H1 (cell line): Measurements from ENCODE around the gene ZNF382. TPM values are rescaled to one million over a fixed set of nuclear protein-coding genes. Genes with fewer than 3 reads are reported as not detected.

ENCODE experiments used
- CTCF ChIA-PET: fragments of 300-600 bp; sonication (Branson Sonifier 250); formaldehyde crosslinking; loops from one replicate; lab custom pipeline; 2021; ENCODE audit not compliant: partially characterized antibody; lab: Charles Lee
- POLR2A ChIA-PET: fragments of 300-600 bp; sonication (Branson Sonifier 250); formaldehyde crosslinking; loops from one replicate; lab custom pipeline; 2021; ENCODE audit warnings: inconsistent platforms; ENCODE audit not compliant: partially characterized antibody; lab: Charles Lee
- DNase-seq, 2 experiments: peaks; one replicate each; pipeline versions ENCODE4 v3.0.0 to v3.0.0-alpha.2; 2010 to 2022; ENCODE audit warnings: low spot score in 2 of 2, low read depth in 1 of 2, mixed read lengths in 1 of 2
- FAIRE-seq: peaks from 2 replicates; lab custom pipeline; 2011; peaks lifted over from hg19 to GRCh38; lab: Jason Lieb, UNC
- H2AFZ ChIP-seq: 2 replicates; pipeline ENCODE4 v1.8.1; 2012; ENCODE audit warnings: low read length, inconsistent platforms
- H2AK5ac ChIP-seq: 2 replicates; pipeline ENCODE4 v1.6.1; 2013; ENCODE audit warnings: low read depth, low read length
- H2BK120ac ChIP-seq: replicated peaks from 2 replicates; pipeline ENCODE3; 2013; ENCODE audit warnings: low read depth, low read length, inconsistent platforms
- H2BK12ac ChIP-seq: 2 replicates; pipeline ENCODE4 v1.6.1; 2013; ENCODE audit warnings: low read depth, low read length
- H2BK15ac ChIP-seq: 2 replicates; pipeline ENCODE4 v1.6.1; 2013; ENCODE audit warnings: low read length
- H2BK20ac ChIP-seq: 2 replicates; pipeline ENCODE4 v1.6.1; 2013; ENCODE audit warnings: low read length
- H2BK5ac ChIP-seq: 2 replicates; pipeline ENCODE4 v1.6.1; 2013; ENCODE audit warnings: low read depth, low read length
- H3K14ac ChIP-seq: 2 replicates; pipeline ENCODE4 v1.6.1; 2013; ENCODE audit warnings: inconsistent platforms; ENCODE audit not compliant: insufficient read length
- H3K18ac ChIP-seq: 2 replicates; pipeline ENCODE4 v1.6.1; 2013; ENCODE audit warnings: low read length; ENCODE audit errors: extremely low read depth
- H3K23ac ChIP-seq: 2 replicates; pipeline ENCODE4 v1.6.1; 2013; ENCODE audit warnings: inconsistent platforms; ENCODE audit not compliant: insufficient read length
- H3K23me2 ChIP-seq: 2 replicates; pipeline ENCODE4 v1.6.1; 2013; ENCODE audit warnings: low read depth, low read length
- H3K27ac ChIP-seq: 2 replicates; pipeline ENCODE4 v1.6.1; 2011; ENCODE audit warnings: low read depth, low read length, inconsistent platforms
- H3K27me3 ChIP-seq, 4 experiments: replicated peaks in 1 of 4; 1 replicate in 1 of 4; 2 replicates in 3 of 4; pipeline versions ENCODE4 v1.6.1 to v1.8.1; 2011 to 2013; ENCODE audit warnings: low read length in 3 of 4, mild to moderate bottlenecking in 3 of 4, inconsistent platforms in 2 of 4, mixed read lengths in 2 of 4, moderate library complexity in 1 of 4; ENCODE audit not compliant: control insufficient read depth in 3 of 4, insufficient read depth in 3 of 4; ENCODE audit errors: extremely low read depth in 1 of 4
- H3K36me3 ChIP-seq, 4 experiments: 2 replicates each; pipeline versions ENCODE4 v1.6.1 to v1.8.1; 2011 to 2013; ENCODE audit warnings: mild to moderate bottlenecking in 4 of 4, low read length in 3 of 4, moderate library complexity in 2 of 4, control low read depth in 1 of 4, inconsistent platforms in 1 of 4; ENCODE audit not compliant: insufficient read depth in 4 of 4, control insufficient read depth in 2 of 4
- H3K4ac ChIP-seq: replicated peaks from 2 replicates; pipeline ENCODE3; 2013; ENCODE audit warnings: low read length, low read depth, mixed read lengths, inconsistent platforms; ENCODE audit not compliant: insufficient read length
- H3K4me1 ChIP-seq, 4 experiments: replicated peaks in 1 of 4; 1 replicate in 1 of 4; 2 replicates in 3 of 4; pipeline versions ENCODE4 v1.6.1 to v1.8.1; 2011 to 2013; ENCODE audit warnings: low read length in 3 of 4, inconsistent platforms in 2 of 4, mixed read lengths in 1 of 4; ENCODE audit not compliant: insufficient read depth in 4 of 4, control insufficient read depth in 3 of 4
- H3K4me2 ChIP-seq, 2 experiments: 2 replicates each; pipeline versions ENCODE4 v1.6.1 to v1.8.1; 2011 to 2013; ENCODE audit warnings: low read depth in 2 of 2, low read length in 2 of 2, control low read depth in 1 of 2, inconsistent platforms in 1 of 2, mild to moderate bottlenecking in 1 of 2; ENCODE audit not compliant: insufficient read depth in 1 of 2
- H3K4me3 ChIP-seq, 4 experiments: fragments of 200-600, 300-600 bp in 1 of 4; sonication (generic), shearing (Covaris generic), sonication (Bioruptor Twin) in 1 of 4; 2 replicates each; pipeline versions ENCODE4 v1.5.1 to v1.8.1; 2011 to 2016; ENCODE audit warnings: low read length in 4 of 4, low read depth in 3 of 4, control low read depth in 2 of 4, inconsistent platforms in 2 of 4, mild to moderate bottlenecking in 2 of 4, mixed read lengths in 1 of 4, moderate library complexity in 1 of 4; ENCODE audit not compliant: insufficient read depth in 2 of 4; ENCODE audit errors: extremely low read depth in 1 of 4
- H3K56ac ChIP-seq: replicated peaks from 2 replicates; pipeline ENCODE3; 2013; ENCODE audit warnings: low read depth, mild to moderate bottlenecking, mixed read lengths, low read length, inconsistent platforms; ENCODE audit not compliant: insufficient read length
- H3K79me1 ChIP-seq: 2 replicates; pipeline ENCODE4 v1.6.1; 2013; ENCODE audit warnings: low read depth, low read length, control low read depth
- H3K79me2 ChIP-seq, 2 experiments: 2 replicates each; pipeline versions ENCODE4 v1.6.1 to v1.8.1; 2012 to 2013; ENCODE audit warnings: low read length in 2 of 2, mild to moderate bottlenecking in 2 of 2, inconsistent platforms in 1 of 2; ENCODE audit not compliant: insufficient read depth in 2 of 2, control insufficient read depth in 1 of 2
- H3K9ac ChIP-seq, 4 experiments: replicated peaks in 1 of 4; 1 replicate in 1 of 4; 2 replicates in 3 of 4; pipeline versions ENCODE4 v1.6.1 to v1.8.1; 2011 to 2013; ENCODE audit warnings: low read depth in 3 of 4, low read length in 3 of 4, control low read depth in 2 of 4, mild to moderate bottlenecking in 2 of 4, moderate library complexity in 2 of 4, inconsistent platforms in 1 of 4; ENCODE audit errors: extremely low read depth in 1 of 4
- H3K9me3 ChIP-seq, 2 experiments: 2 replicates each; pipeline versions ENCODE4 v1.6.1 to v1.8.1; 2012 to 2013; ENCODE audit warnings: mild to moderate bottlenecking in 2 of 2, moderate library complexity in 2 of 2, control low read depth in 1 of 2, inconsistent platforms in 1 of 2, low read depth in 1 of 2, low read length in 1 of 2, mixed read lengths in 1 of 2; ENCODE audit not compliant: insufficient read depth in 2 of 2
- H4K20me1 ChIP-seq, 2 experiments: replicated peaks in 1 of 2; 2 replicates each; pipeline versions ENCODE3 to v1.8.1; 2011 to 2013; ENCODE audit warnings: inconsistent platforms in 2 of 2, low read length in 2 of 2, mild to moderate bottlenecking in 1 of 2; ENCODE audit not compliant: insufficient read depth in 2 of 2, control insufficient read depth in 1 of 2
- H4K5ac ChIP-seq: 2 replicates; pipeline ENCODE4 v1.6.1; 2013; ENCODE audit warnings: low read length, low read depth, mixed read lengths, inconsistent platforms; ENCODE audit not compliant: insufficient read length
- H4K8ac ChIP-seq: 2 replicates; pipeline ENCODE4 v1.8.0; 2013; ENCODE audit warnings: mild to moderate bottlenecking, moderate library complexity, low read length, inconsistent platforms; ENCODE audit not compliant: insufficient read depth; ENCODE audit errors: extremely low read depth
- H4K91ac ChIP-seq: replicated peaks from 2 replicates; pipeline ENCODE3; 2013; ENCODE audit warnings: low read length, mixed read lengths, inconsistent platforms; ENCODE audit not compliant: insufficient read length
- GTF2F1 ChIP-seq: IDR thresholded peaks from 2 replicates; pipeline ENCODE4 v1.6.1; 2012; ENCODE audit warnings: low read depth, low read length, improper control_type of control experiment, borderline replicate concordance
- HDAC6 ChIP-seq: IDR thresholded peaks from one replicate; pipeline ENCODE4 v1.7.1; 2012; ENCODE audit warnings: low read depth, mild to moderate bottlenecking, inconsistent platforms, low read length, moderate library complexity
- KDM4A ChIP-seq: IDR thresholded peaks from one replicate; pipeline ENCODE4 v1.7.1; 2012; ENCODE audit warnings: low read depth, mild to moderate bottlenecking, moderate library complexity, low read length, inconsistent platforms; ENCODE audit not compliant: severe bottlenecking
- NRF1 ChIP-seq: IDR thresholded peaks from 2 replicates; pipeline ENCODE4 v1.6.1; 2011; ENCODE audit warnings: mild to moderate bottlenecking, low read depth, low read length, improper control_type of control experiment
- POLR2AphosphoS5 ChIP-seq: IDR thresholded peaks from 2 replicates; pipeline ENCODE4 v1.6.1; 2011; ENCODE audit warnings: low read depth, low read length
- RAD21 ChIP-seq, 2 experiments: IDR thresholded peaks in 1 of 2; conservative IDR thresholded peaks in 1 of 2; 2 replicates each; pipeline ENCODE4 v1.6.1; 2011; ENCODE audit warnings: low read depth in 2 of 2, low read length in 2 of 2, improper control_type of control experiment in 1 of 2, inconsistent platforms in 1 of 2, mild to moderate bottlenecking in 1 of 2, moderate library complexity in 1 of 2
- RNF2 ChIP-seq: fragments of 200-900, 300-1000 bp; sonication (generic); IDR thresholded peaks from 2 replicates; pipeline ENCODE4 v1.7.1; 2016; ENCODE audit warnings: borderline replicate concordance, low read depth, mild to moderate bottlenecking, antibody characterized with exemption, low read length; ENCODE audit not compliant: poor library complexity, severe bottlenecking; ENCODE audit errors: missing control alignments
- WGBS, 2 experiments: shearing (Covaris generic) in 1 of 2; methylation state at CpG; one replicate each; pipeline versions ENCODE4 v1.1.6 to v1.1.7; 2013 to 2015; ENCODE audit warnings: low lambda C conversion rate in 2 of 2, mixed read lengths in 2 of 2, inconsistent platforms in 1 of 2, low coverage in 1 of 2, missing lambda C conversion rate in 1 of 2; ENCODE audit not compliant: insufficient replicate concordance in 2 of 2, insufficient coverage in 1 of 2, insufficient read length in 1 of 2; ENCODE audit errors: extremely low coverage in 1 of 2, missing lambda C conversion rate in 1 of 2; 5-methylcytosine and 5-hydroxymethylcytosine counted together
- polyA plus RNA-seq, 7 experiments: library from polyadenylated mRNA; depleted of rRNA in 3 of 7; stranded (reverse) in 5 of 7; unstranded in 2 of 7; fragments of >200 nt in 5 of 7; fragments of 200-250 nt in 2 of 7; gene quantifications; 1 replicate in 5 of 7; 2 replicates in 1 of 7; 4 replicates in 1 of 7; pipeline versions ENCODE4 v1.2.1 to v1.2.3, GENCODE V29; 2011 to 2013; ENCODE audit warnings: missing spikeins in 2 of 7, mixed read lengths in 2 of 7
- total RNA-seq: library from RNA; stranded (reverse); fragmentation: NEBNext Ultra II Directional; extraction: Animal tissue kit (Norgen Biotek cat#: 25700); gene quantifications from 2 replicates; pipeline ENCODE4 v1.2.1, GENCODE V29; 2021

ZNF382 gene
- total and polyA plus RNA-seq, 2 of the 8 experiments (the other 6 are each of a cell fraction or from before 2014, with no cell fraction given): 1.9 to 6.3 TPM

DNA sequence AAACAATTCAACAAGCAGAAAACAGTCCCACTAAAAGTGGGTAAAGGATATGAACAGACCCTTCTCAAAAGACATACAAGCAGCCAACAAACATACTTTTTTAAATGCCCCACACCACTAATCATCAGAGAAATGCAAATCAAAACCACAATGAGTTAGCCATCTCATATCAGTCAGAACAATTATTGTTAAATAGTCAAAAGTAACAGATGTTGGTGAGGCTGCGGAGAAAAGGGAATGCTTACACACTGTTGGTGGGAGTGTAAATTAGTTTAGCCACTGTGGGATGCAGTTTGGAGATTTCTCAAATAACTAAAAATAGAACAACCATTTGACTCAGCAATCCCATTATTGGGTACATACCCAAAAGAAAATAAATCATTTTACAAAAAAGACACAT lies 40.7 kb upstream of the ZNF382 start:
- no peak for FAIRE-seq
- Histone ChIP-seq H3K9ac (no peak overlapping the region), H3K4me1 (no peaks in the 10 kb centered on the region), H3K79me1 (no peaks in the 10 kb centered on the region), H4K8ac (no peak overlapping the region), H2BK15ac (no peak overlapping the region), H3K56ac (no peak overlapping the region), H3K23me2 (no peaks in the 10 kb centered on the region), H2AFZ (no peak overlapping the region), H3K4me2 (no peak overlapping the region), H2BK20ac (no peak overlapping the region), H2BK120ac (no peak overlapping the region), H4K91ac (no peak overlapping the region), H2AK5ac (no peak overlapping the region), H4K5ac (no peak overlapping the region), H3K9me3 (peaks cover 11 to 25% of the 10 kb centered on the region in 2 experiments; a peak in 3 of 4 replicates), H3K79me2 (peaks cover 0 to 40% of the 10 kb centered on the region in 2 experiments; a peak in 2 of 4 replicates), H3K23ac (no peak overlapping the region), H2BK5ac (no peak overlapping the region), H3K36me3 (peaks cover 0 to 11% (median 3%) of the 10 kb centered on the region in 4 experiments; a peak in 4 of 8 replicates), H3K27me3 (no peaks in the 10 kb centered on the region), H3K4me3 (no peak overlapping the region), H3K14ac (no peak overlapping the region), H3K27ac (no peak overlapping the region), H3K4ac (no peak overlapping the region), H2BK12ac (no peak overlapping the region), H3K18ac (no peak overlapping the region), H4K20me1 (no peaks in the 10 kb centered on the region)
- POLR2A ChIA-PET: no interaction called here
- WGBS, 2 experiments: 95% methylated on average over 1 of the region's 1 CpG; no CpG with 5 or more reads in 1 of the 2 experiments
- CTCF ChIA-PET: no interaction called here
- DNase-seq: no peak
- TF ChIP-seq KDM4A (no peak), GTF2F1 (no peak), NRF1 (no peak), RAD21 (IDR thresholded peaks at IDR 0.05 in 1 of 2, conservative IDR thresholded peaks at IDR 0.05 in 1 of 2; ENCODE audit: low read depth in 2 of 2, low read length in 2 of 2) (no peak), HDAC6 (no peak), RNF2 (no peak), POLR2AphosphoS5 (no peak)
